NCI-H526 (cell line): ENCODE measurements around the gene ETV6.
A peak's percentile ranks its signal among the peaks of the same experiment; 100 is the strongest.

Source experiments
- DNase-seq, 2 experiments: peaks; one replicate each; lab custom pipeline; 2025; lab: John Stamatoyannopoulos, UW

Gene ETV6

GRCh38 chr12:11801643-11802042 lies 152.2 kb downstream of the ETV6 start:
- no peak for DNase-seq

- DNase-seq = no peak
Measured at GRCh38 chr12:11804130-11804529, 154.7 kb downstream of the ETV6 start.

GRCh38 chr12:11805043-11805442 lies 155.6 kb downstream of the ETV6 start:
- DNase-seq = peak in 1 of 2 experiments; percentile 18

- peak in 1 of 2 experiments; percentile 18 for DNase-seq
Measured at GRCh38 chr12:11805680-11806079, 156.2 kb downstream of the ETV6 start.

GRCh38 chr12:11807458-11807857 lies 158.0 kb downstream of the ETV6 start:
- peak; percentile 92 to 94 for DNase-seq

- DNase-seq = no peak
Measured at GRCh38 chr12:11808931-11809330, 159.5 kb downstream of the ETV6 start.

GRCh38 chr12:11810206-11810545 lies 160.7 kb downstream of the ETV6 start:
- no peak for DNase-seq

GRCh38 chr12:11811008-11811407 lies 161.5 kb downstream of the ETV6 start:
- no peak for DNase-seq

GRCh38 chr12:11812241-11812585 lies 162.7 kb downstream of the ETV6 start:
- no peak for DNase-seq

GRCh38 chr12:11812586-11813437 lies 163.3 kb downstream of the ETV6 start:
- peak; percentile 62 to 70 for DNase-seq

- DNase-seq = no peak
Measured at GRCh38 chr12:11813438-11813813, 164.0 kb downstream of the ETV6 start.

- DNase-seq = no peak
Measured at GRCh38 chr12:11814374-11814773, 164.9 kb downstream of the ETV6 start.

GRCh38 chr12:11815397-11815796 lies 165.9 kb downstream of the ETV6 start:
- no peak for DNase-seq

GRCh38 chr12:11819643-11820042 lies 170.2 kb downstream of the ETV6 start:
- no peak for DNase-seq

- no peak for DNase-seq
Measured at GRCh38 chr12:11820476-11820875, 171.0 kb downstream of the ETV6 start.

GRCh38 chr12:11821386-11822080 lies 172.1 kb downstream of the ETV6 start:
- DNase-seq = no peak

- peak in 1 of 2 experiments; percentile 53 for DNase-seq
Measured at GRCh38 chr12:11822081-11822834, 172.8 kb downstream of the ETV6 start.

GRCh38 chr12:11823043-11823442 lies 173.6 kb downstream of the ETV6 start:
- DNase-seq = no peak

GRCh38 chr12:11823593-11823992 lies 174.1 kb downstream of the ETV6 start:
- no peak for DNase-seq

- no peak for DNase-seq
Measured at GRCh38 chr12:11824069-11824468, 174.6 kb downstream of the ETV6 start.

- no peak for DNase-seq
Measured at GRCh38 chr12:11824736-11825135, 175.3 kb downstream of the ETV6 start.

GRCh38 chr12:11825278-11825677 lies 175.8 kb downstream of the ETV6 start:
- no peak for DNase-seq

GRCh38 chr12:11826574-11826973 lies 177.1 kb downstream of the ETV6 start:
- no peak for DNase-seq
